ENCODE measurements around the gene MAX.
A peak's percentile ranks its signal among the peaks of the same experiment; 100 is the strongest.

The MAX gene, protein sequence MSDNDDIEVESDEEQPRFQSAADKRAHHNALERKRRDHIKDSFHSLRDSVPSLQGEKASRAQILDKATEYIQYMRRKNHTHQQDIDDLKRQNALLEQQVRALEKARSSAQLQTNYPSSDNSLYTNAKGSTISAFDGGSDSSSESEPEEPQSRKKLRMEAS

DNA sequence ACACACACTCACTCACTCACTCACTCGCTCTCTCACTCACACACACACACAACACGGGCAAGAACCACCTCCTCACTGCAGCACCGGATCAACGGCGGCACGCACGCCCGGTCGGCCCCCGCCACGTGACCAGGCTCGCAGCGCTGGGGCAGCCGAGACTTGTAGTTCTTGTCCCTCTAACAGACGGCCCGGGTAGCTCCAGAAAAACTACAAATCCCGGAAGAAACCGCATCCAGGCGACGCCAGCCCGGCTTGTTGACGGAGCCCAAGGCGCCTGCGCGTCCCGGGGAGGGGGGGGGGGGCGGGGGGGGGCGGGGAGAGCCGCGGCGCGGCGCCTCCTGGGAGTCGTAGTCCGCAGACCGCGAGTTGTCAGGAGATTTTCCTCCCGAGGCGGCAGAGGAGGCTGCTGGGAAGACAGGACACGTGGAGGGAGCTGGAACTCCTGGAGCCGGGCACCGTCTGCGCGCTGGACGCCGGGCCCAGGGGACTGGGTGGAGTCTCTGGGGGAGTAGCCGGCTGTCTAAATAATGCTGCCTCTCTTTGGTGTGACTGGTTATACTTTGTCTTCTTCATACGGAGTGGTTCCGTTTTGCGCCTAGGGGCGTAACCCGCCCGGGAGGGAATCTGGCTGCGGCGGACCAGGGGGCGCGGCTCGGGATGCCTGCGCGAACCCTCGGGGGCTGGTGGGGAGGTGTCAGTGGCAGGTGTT, at the start of gene MAX:
TSS of gene MAX (minus strand) at position 77 of the 709 bp plus-strand sequence. CDS start 178 bp downstream, outside the sequence.
- peak within 1 kb of the TSS; percentile 90 to 94 for H3K27ac ChIP-seq (ENCODE audit: low read depth in 2 of 2, low read length in 2 of 2)
- no peaks in the 10 kb centered on the region for H3K9me3 ChIP-seq (ENCODE audit: control insufficient read depth in 2 of 2, low read length in 2 of 2)
- peaks cover 18 to 36% of the 10 kb centered on the region in 2 donors for H3K4me1 ChIP-seq (ENCODE audit: control insufficient read depth in 2 of 2, insufficient read depth in 2 of 2, low read length in 2 of 2)
- H3K36me3 ChIP-seq (ENCODE audit: control insufficient read depth in 2 of 2, insufficient read depth in 2 of 2, low read length in 2 of 2), result no peaks in the 10 kb centered on the region
- peak within 1 kb of the TSS; percentile 86 to 90 for H3K4me3 ChIP-seq (ENCODE audit: low read length in 2 of 2)
- H3K27me3 ChIP-seq (ENCODE audit: control insufficient read depth in 2 of 2, insufficient read depth in 2 of 2, low read length in 2 of 2), result no peaks in the 10 kb centered on the region
- H3K9ac ChIP-seq (ENCODE audit: low read depth in 1 of 2, low read length in 2 of 2), result peak within 1 kb of the TSS; percentile 64 to 93

DNA sequence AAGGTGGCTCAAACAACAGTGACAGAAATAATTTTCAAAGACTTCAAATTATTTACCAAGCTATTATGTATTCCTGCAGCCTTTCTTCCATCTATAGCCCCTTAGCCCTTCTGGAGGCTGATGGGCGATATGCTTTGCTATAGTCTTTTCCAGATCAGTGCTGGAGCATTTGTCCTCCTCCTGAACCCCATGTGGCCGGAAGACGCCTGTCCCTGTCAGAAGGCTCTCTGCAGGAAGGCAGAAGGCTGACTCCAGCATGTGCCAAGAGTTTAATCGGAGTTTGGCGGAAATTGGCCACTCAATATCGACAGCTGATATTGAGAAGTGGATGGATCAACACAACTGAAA, 49.3 kb upstream of the MAX start:
- no peak overlapping the region for H3K4me3 ChIP-seq (ENCODE audit: low read length in 2 of 2)
- H3K27ac ChIP-seq (ENCODE audit: low read depth in 2 of 2, low read length in 2 of 2), result no peak overlapping the region
- H3K9ac ChIP-seq (ENCODE audit: low read depth in 1 of 2, low read length in 2 of 2), result no peak overlapping the region
- no peaks in the 10 kb centered on the region for H3K9me3 ChIP-seq (ENCODE audit: control insufficient read depth in 2 of 2, low read length in 2 of 2)
- no peaks in the 10 kb centered on the region for H3K27me3 ChIP-seq (ENCODE audit: control insufficient read depth in 2 of 2, insufficient read depth in 2 of 2, low read length in 2 of 2)
- H3K4me1 ChIP-seq (ENCODE audit: control insufficient read depth in 2 of 2, insufficient read depth in 2 of 2, low read length in 2 of 2), result peaks cover 0 to 5% of the 10 kb centered on the region in 2 donors
- no peaks in the 10 kb centered on the region for H3K36me3 ChIP-seq (ENCODE audit: control insufficient read depth in 2 of 2, insufficient read depth in 2 of 2, low read length in 2 of 2)

DNA sequence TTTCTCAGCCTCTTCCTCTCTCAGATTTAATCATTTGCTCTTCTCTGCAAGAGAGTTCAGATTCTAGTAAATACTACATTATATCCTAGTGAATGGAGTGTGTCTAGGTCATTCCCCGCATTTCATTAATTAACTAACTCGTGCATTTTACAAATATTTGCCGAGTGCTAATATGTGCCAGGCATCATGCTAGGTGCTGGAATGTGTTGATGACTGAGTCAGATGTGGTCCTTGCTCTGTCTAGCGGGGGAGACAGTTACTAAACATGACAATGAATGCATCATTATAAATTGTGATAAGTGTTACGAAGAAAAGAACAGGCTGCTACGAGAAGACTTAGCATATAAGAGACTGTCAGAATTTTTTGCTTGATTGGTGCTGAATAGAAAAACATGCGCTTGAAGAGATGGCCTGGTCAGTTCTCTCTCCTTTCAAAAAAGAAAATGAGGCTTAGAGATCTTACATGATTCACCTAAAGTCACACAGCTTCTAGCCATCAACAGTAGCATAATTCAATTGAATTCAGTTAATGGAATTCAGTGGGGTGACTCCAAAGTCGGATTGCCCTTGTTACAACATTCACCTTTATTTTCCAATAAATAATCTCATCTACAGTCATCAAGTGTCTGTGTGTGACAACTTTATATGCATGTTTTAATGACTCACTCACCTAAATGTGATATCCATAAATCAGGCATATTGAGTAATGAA, 48.7 kb upstream of the MAX start:
- no peaks in the 10 kb centered on the region for H3K27me3 ChIP-seq (ENCODE audit: control insufficient read depth in 2 of 2, insufficient read depth in 2 of 2, low read length in 2 of 2)
- H3K4me1 ChIP-seq (ENCODE audit: control insufficient read depth in 2 of 2, insufficient read depth in 2 of 2, low read length in 2 of 2), result peaks cover 0 to 5% of the 10 kb centered on the region in 2 donors
- no peak overlapping the region for H3K9ac ChIP-seq (ENCODE audit: low read depth in 1 of 2, low read length in 2 of 2)
- no peak overlapping the region for H3K27ac ChIP-seq (ENCODE audit: low read depth in 2 of 2, low read length in 2 of 2)
- no peak overlapping the region for H3K4me3 ChIP-seq (ENCODE audit: low read length in 2 of 2)
- H3K9me3 ChIP-seq (ENCODE audit: control insufficient read depth in 2 of 2, low read length in 2 of 2), result no peaks in the 10 kb centered on the region
- no peaks in the 10 kb centered on the region for H3K36me3 ChIP-seq (ENCODE audit: control insufficient read depth in 2 of 2, insufficient read depth in 2 of 2, low read length in 2 of 2)

DNA sequence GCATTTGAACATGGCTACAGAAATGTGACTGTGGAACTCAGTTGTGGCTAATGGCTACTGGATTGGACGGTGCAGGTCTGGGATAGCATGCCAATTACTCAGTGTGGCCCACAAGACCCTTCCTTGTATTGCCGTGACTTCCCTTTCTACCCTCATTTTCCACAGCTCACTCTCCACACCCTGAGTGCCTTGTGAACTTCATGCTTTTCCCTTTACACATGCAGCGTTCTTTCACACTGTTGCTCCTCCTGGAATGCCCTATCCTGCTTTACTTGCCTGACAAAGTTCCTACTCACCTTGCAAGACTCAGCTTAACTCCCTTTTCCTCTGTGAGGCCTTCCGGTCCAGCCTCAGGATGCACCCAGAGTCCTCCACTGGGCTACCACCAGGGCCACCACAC, 46.8 kb upstream of the MAX start:
- no peaks in the 10 kb centered on the region for H3K27me3 ChIP-seq (ENCODE audit: control insufficient read depth in 2 of 2, insufficient read depth in 2 of 2, low read length in 2 of 2)
- H3K27ac ChIP-seq (ENCODE audit: low read depth in 2 of 2, low read length in 2 of 2), result no peak overlapping the region
- H3K9me3 ChIP-seq (ENCODE audit: control insufficient read depth in 2 of 2, low read length in 2 of 2), result no peaks in the 10 kb centered on the region
- H3K36me3 ChIP-seq (ENCODE audit: control insufficient read depth in 2 of 2, insufficient read depth in 2 of 2, low read length in 2 of 2), result no peaks in the 10 kb centered on the region
- H3K9ac ChIP-seq (ENCODE audit: low read depth in 1 of 2, low read length in 2 of 2), result no peak overlapping the region
- H3K4me3 ChIP-seq (ENCODE audit: low read length in 2 of 2), result no peak overlapping the region
- peaks cover 0 to 5% of the 10 kb centered on the region in 2 donors for H3K4me1 ChIP-seq (ENCODE audit: control insufficient read depth in 2 of 2, insufficient read depth in 2 of 2, low read length in 2 of 2)

DNA sequence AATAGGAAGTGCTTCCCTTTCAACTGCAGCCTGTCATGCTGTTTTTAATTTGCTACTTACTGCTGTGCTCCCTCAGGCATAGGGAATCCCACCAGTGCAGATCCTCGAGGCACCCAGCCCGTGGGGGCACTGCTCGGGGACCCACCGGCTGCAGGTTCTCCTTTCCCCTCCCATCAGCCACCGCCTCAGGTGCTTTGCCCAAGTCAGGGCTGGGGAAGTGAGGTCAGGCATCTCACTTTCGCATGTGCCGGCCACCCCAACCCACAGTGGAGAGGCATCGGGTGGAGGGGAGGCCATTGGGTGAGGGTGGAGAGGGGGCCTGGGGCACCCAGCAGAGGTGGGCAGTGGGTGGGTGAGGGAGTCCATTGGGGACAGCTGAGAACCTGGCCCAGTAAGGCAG, 41.9 kb upstream of the MAX start:
- H3K9ac ChIP-seq (ENCODE audit: low read depth in 1 of 2, low read length in 2 of 2), result no peak overlapping the region
- H3K9me3 ChIP-seq (ENCODE audit: control insufficient read depth in 2 of 2, low read length in 2 of 2), result no peaks in the 10 kb centered on the region
- no peaks in the 10 kb centered on the region for H3K4me1 ChIP-seq (ENCODE audit: control insufficient read depth in 2 of 2, insufficient read depth in 2 of 2, low read length in 2 of 2)
- H3K27ac ChIP-seq (ENCODE audit: low read depth in 2 of 2, low read length in 2 of 2), result no peak overlapping the region
- no peaks in the 10 kb centered on the region for H3K36me3 ChIP-seq (ENCODE audit: control insufficient read depth in 2 of 2, insufficient read depth in 2 of 2, low read length in 2 of 2)
- no peak overlapping the region for H3K4me3 ChIP-seq (ENCODE audit: low read length in 2 of 2)
- no peaks in the 10 kb centered on the region for H3K27me3 ChIP-seq (ENCODE audit: control insufficient read depth in 2 of 2, insufficient read depth in 2 of 2, low read length in 2 of 2)

DNA sequence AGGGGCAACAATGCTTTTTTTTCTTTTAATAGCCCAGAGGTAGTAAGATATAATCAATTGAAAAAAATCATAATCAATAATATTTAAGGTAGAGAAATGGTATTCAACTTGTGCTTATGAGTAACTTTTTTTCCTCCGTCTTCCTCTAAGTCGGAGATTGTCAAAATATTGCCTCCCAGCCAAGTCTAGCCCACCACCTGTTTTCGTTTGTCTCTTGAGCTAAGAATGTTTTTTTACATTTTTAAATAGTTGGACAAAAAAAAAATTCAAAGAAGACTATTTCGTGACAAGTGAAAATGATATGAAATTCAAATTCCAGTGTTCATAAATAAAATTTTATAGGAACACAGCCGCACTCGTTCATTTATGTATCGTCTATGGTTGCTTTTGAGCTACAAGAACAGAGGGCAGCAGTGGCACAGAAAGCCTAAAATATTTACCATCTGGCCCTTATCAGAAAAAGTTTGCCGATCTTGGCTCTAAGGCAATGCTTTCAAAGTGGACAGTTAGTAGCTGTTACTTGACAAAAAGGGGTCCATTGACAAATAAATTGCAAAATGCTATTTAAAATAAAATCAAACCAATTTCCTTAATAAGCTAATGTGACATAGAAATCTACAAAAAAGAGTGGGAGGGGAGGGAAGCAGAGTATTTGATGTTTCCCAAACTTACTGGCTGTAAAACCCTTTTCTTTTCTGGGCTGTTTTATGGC, 40.8 kb upstream of the MAX start:
- Histone ChIP-seq H3K36me3 (ENCODE audit: control insufficient read depth in 2 of 2, insufficient read depth in 2 of 2, low read length in 2 of 2) (no peaks in the 10 kb centered on the region), H3K9ac (ENCODE audit: low read depth in 1 of 2, low read length in 2 of 2) (no peak overlapping the region), H3K27me3 (ENCODE audit: control insufficient read depth in 2 of 2, insufficient read depth in 2 of 2, low read length in 2 of 2) (no peaks in the 10 kb centered on the region), H3K27ac (ENCODE audit: low read depth in 2 of 2, low read length in 2 of 2) (no peak overlapping the region), H3K4me1 (ENCODE audit: control insufficient read depth in 2 of 2, insufficient read depth in 2 of 2, low read length in 2 of 2) (peaks cover 0 to 2% of the 10 kb centered on the region in 2 donors), H3K4me3 (ENCODE audit: low read length in 2 of 2) (no peak overlapping the region), H3K9me3 (ENCODE audit: control insufficient read depth in 2 of 2, low read length in 2 of 2) (no peaks in the 10 kb centered on the region)

GRCh38 chr14:65142429-65142828, 40.1 kb upstream of the MAX start:
- H3K4me1 ChIP-seq (ENCODE audit: control insufficient read depth in 2 of 2, insufficient read depth in 2 of 2, low read length in 2 of 2), result peaks cover 0 to 2% of the 10 kb centered on the region in 2 donors
- H3K9ac ChIP-seq (ENCODE audit: low read depth in 1 of 2, low read length in 2 of 2), result no peak overlapping the region
- no peaks in the 10 kb centered on the region for H3K36me3 ChIP-seq (ENCODE audit: control insufficient read depth in 2 of 2, insufficient read depth in 2 of 2, low read length in 2 of 2)
- H3K27me3 ChIP-seq (ENCODE audit: control insufficient read depth in 2 of 2, insufficient read depth in 2 of 2, low read length in 2 of 2), result no peaks in the 10 kb centered on the region
- H3K4me3 ChIP-seq (ENCODE audit: low read length in 2 of 2), result no peak overlapping the region
- no peak overlapping the region for H3K27ac ChIP-seq (ENCODE audit: low read depth in 2 of 2, low read length in 2 of 2)
- no peaks in the 10 kb centered on the region for H3K9me3 ChIP-seq (ENCODE audit: control insufficient read depth in 2 of 2, low read length in 2 of 2)

DNA sequence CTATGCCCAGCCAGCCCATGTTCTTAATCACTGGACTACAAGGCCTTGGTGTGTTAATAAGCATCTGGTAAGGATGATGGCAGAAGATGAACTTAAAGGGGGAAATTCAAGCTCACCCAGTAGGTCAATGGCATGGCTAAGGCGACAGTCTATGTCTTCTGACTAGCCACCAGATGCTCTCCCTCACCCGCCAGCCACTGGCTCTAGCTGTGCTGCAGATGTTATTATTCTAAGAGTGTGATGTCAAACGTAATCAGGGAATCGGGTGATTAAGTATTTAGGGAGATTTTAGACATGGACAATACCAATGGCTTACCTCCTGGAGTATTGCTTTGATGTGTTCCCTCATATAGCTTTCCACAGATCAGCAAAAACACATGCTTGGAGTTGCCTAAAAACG, 39.2 kb upstream of the MAX start:
- no peaks in the 10 kb centered on the region for H3K36me3 ChIP-seq (ENCODE audit: control insufficient read depth in 2 of 2, insufficient read depth in 2 of 2, low read length in 2 of 2)
- peaks cover 0 to 2% of the 10 kb centered on the region in 2 donors for H3K4me1 ChIP-seq (ENCODE audit: control insufficient read depth in 2 of 2, insufficient read depth in 2 of 2, low read length in 2 of 2)
- no peaks in the 10 kb centered on the region for H3K27me3 ChIP-seq (ENCODE audit: control insufficient read depth in 2 of 2, insufficient read depth in 2 of 2, low read length in 2 of 2)
- H3K4me3 ChIP-seq (ENCODE audit: low read length in 2 of 2), result no peak overlapping the region
- H3K9ac ChIP-seq (ENCODE audit: low read depth in 1 of 2, low read length in 2 of 2), result no peak overlapping the region
- H3K27ac ChIP-seq (ENCODE audit: low read depth in 2 of 2, low read length in 2 of 2), result no peak overlapping the region
- H3K9me3 ChIP-seq (ENCODE audit: control insufficient read depth in 2 of 2, low read length in 2 of 2), result no peaks in the 10 kb centered on the region

DNA sequence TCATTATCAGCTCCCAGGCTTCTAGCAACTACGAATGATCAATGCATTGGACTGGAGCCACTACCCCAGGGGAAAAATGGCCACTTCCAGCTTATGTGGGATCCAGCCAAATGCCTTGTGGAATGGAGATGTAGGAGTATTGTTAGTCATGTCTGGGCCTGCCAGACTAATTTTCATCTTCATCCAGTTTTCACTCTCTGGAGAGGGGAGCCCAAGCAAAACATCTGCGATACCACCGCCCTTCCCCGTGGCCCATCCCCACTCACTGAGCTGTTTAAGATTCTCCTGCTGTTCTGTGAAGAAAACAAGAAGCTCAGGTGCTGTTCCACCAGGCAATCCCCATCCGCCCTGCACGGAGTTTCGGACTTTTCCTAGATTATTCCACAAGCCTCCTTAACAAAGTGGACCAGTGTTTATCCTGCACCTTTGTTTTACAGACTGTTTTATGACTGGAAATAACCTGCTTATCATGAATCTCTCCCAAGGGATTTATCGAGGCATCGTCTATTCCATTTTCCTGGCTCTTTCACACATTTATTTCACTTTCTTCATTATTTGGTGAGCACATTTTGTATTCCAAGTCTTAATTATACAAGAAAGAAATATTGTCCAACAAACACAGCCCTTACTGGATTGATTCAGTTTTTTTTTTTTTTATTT, 35.5 kb upstream of the MAX start:
- no peak overlapping the region for H3K27ac ChIP-seq (ENCODE audit: low read depth in 2 of 2, low read length in 2 of 2)

More for the DNA sequence above, 35.5 kb upstream of the MAX start:
- H3K9ac ChIP-seq (ENCODE audit: low read depth in 1 of 2, low read length in 2 of 2), result peak overlapping the region in 1 of 2 donors; percentile 31
- no peaks in the 10 kb centered on the region for H3K27me3 ChIP-seq (ENCODE audit: control insufficient read depth in 2 of 2, insufficient read depth in 2 of 2, low read length in 2 of 2)
- H3K4me1 ChIP-seq (ENCODE audit: control insufficient read depth in 2 of 2, insufficient read depth in 2 of 2, low read length in 2 of 2), result peaks cover 4 to 21% of the 10 kb centered on the region in 2 donors
- H3K36me3 ChIP-seq (ENCODE audit: control insufficient read depth in 2 of 2, insufficient read depth in 2 of 2, low read length in 2 of 2), result no peaks in the 10 kb centered on the region
- H3K9me3 ChIP-seq (ENCODE audit: control insufficient read depth in 2 of 2, low read length in 2 of 2), result no peaks in the 10 kb centered on the region
- no peak overlapping the region for H3K4me3 ChIP-seq (ENCODE audit: low read length in 2 of 2)
